Choroid plexus epithelial cell (primary cell): ENCODE results near the gene AEBP1.

Source experiments
- DNase-seq: peaks from one replicate; pipeline ENCODE4 v3.0.0-alpha.2; 2010; ENCODE audit warnings: low read depth
- H3K4me3 ChIP-seq: 2 replicates; pipeline ENCODE4 v1.5.1; 2011; ENCODE audit warnings: low read depth, mild to moderate bottlenecking, control low read depth, low read length, moderate library complexity
- TF ChIP-seq, protein P1 (sequence below): conservative IDR thresholded peaks from 2 replicates; pipeline ENCODE4 v1.5.1; 2011; ENCODE audit warnings: low read depth, mild to moderate bottlenecking, control low read depth, inconsistent platforms, low read length, moderate library complexity

AEBP1 gene

GRCh38 chr7:44157116-44158080 is 53.3 kb downstream of the AEBP1 start:
- TF ChIP-seq, protein P1, sequence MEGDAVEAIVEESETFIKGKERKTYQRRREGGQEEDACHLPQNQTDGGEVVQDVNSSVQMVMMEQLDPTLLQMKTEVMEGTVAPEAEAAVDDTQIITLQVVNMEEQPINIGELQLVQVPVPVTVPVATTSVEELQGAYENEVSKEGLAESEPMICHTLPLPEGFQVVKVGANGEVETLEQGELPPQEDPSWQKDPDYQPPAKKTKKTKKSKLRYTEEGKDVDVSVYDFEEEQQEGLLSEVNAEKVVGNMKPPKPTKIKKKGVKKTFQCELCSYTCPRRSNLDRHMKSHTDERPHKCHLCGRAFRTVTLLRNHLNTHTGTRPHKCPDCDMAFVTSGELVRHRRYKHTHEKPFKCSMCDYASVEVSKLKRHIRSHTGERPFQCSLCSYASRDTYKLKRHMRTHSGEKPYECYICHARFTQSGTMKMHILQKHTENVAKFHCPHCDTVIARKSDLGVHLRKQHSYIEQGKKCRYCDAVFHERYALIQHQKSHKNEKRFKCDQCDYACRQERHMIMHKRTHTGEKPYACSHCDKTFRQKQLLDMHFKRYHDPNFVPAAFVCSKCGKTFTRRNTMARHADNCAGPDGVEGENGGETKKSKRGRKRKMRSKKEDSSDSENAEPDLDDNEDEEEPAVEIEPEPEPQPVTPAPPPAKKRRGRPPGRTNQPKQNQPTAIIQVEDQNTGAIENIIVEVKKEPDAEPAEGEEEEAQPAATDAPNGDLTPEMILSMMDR, result no peak
- no peak for DNase-seq
- H3K4me3 ChIP-seq, result no peak overlapping the region

- no peak overlapping the region for H3K4me3 ChIP-seq
- DNase-seq, result no peak
- TF ChIP-seq, protein P1, result no peak
Observed at GRCh38 chr7:44158096-44158872, 54.1 kb downstream of the AEBP1 start.

GRCh38 chr7:44158873-44159631 is 54.9 kb downstream of the AEBP1 start:
- H3K4me3 ChIP-seq, result no peak overlapping the region
- TF ChIP-seq, protein P1, result no peak
- DNase-seq, result no peak

DNA sequence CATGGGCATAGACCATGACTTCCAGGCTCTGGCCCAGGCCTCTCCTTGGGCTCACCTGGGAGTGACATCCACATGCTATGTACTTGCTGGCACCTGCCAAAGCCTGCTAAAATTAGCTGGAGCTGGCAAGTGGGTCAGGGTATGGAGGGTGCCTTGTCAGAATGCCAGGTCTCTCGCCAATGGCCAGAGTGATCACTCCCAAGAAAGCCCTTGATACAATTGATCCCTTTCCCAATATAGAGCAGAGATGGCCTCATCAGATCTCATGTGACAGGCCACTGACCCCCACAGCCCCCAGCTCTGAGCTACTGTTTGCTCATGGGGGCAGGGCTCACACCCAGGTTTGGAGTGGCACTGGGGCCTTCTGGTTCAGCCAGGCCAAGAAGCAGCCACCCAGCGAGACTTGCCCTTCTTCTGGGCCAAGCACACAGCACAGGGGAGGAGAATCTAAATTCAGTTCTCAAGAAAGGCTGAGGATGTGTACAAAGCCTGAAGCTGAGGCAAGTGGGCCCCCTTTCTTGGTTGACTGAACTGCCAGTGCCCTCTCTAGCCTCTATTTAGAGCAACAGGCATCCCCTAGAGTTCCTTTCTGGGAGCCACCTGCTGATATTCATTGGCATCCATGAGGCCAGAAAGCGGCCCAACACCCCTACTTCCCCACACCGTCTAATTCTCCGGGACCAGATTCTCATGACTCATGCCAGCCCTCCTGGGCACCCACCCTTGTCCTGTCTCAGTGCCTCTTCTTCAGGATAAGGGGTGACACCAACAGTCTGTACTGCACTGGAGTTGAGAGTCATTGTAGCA is 55.9 kb downstream of the AEBP1 start:
- H3K4me3 ChIP-seq, result no peak overlapping the region
- TF ChIP-seq, protein P1, result no peak

GRCh38 chr7:44161371-44161770 is 57.2 kb downstream of the AEBP1 start:
- DNase-seq, result no peak
- TF ChIP-seq, protein P1, result no peak
- H3K4me3 ChIP-seq, result no peak overlapping the region

More for the DNA sequence above, 55.9 kb downstream of the AEBP1 start:
- DNase-seq, result no peak

- no peak overlapping the region for H3K4me3 ChIP-seq
- TF ChIP-seq, protein P1, result no peak
- DNase-seq, result no peak
Observed at GRCh38 chr7:44162179-44162578, 58.0 kb downstream of the AEBP1 start.
